A549 (cell line): ENCODE measurements around the gene BCAS3.

Source experiments
- CEBPB ChIP-seq, 2 experiments: fragments of >200 bp in 1 of 2; sonication (Bioruptor Twin) in 1 of 2; formaldehyde crosslinking in 1 of 2; IDR thresholded peaks; 2 replicates each; pipeline ENCODE4 v1.6.1; 2012 to 2016
- CTCF ChIP-seq: fragments of >200 bp; sonication (Bioruptor Twin); formaldehyde crosslinking; IDR thresholded peaks from 3 replicates; pipeline ENCODE4 v1.5.1; 2016
- ELK1 ChIP-seq: fragments of 150-350 bp; IDR thresholded peaks from 2 replicates; pipeline ENCODE4 v1.6.1; 2014; ENCODE audit warnings: low read depth, mild to moderate bottlenecking, low read length
- ESRRA ChIP-seq: fragments of 150-350 bp; IDR thresholded peaks from 2 replicates; pipeline ENCODE4 v1.6.1; 2014; ENCODE audit warnings: mild to moderate bottlenecking, low read length, borderline replicate concordance
- PBX3 ChIP-seq: IDR thresholded peaks from 2 replicates; pipeline ENCODE4 v1.6.1; 2012
- PHF8 ChIP-seq: fragments of 200-600 bp; sonication (generic); IDR thresholded peaks from 2 replicates; pipeline ENCODE4 v1.6.1; 2016; ENCODE audit warnings: low read depth, mild to moderate bottlenecking, antibody characterized with exemption, moderate library complexity, borderline replicate concordance
- RAD21 ChIP-seq, 2 experiments: fragments of >200 bp in 1 of 2; sonication (Bioruptor Twin) in 1 of 2; formaldehyde crosslinking in 1 of 2; IDR thresholded peaks in 1 of 2; conservative IDR thresholded peaks in 1 of 2; 2 replicates in 1 of 2; 3 replicates in 1 of 2; pipeline ENCODE4 v1.6.1; 2012 to 2018; ENCODE audit warnings: inconsistent platforms in 1 of 2
- RFX5 ChIP-seq: fragments of 450-650 bp; IDR thresholded peaks from 2 replicates; pipeline ENCODE4 v1.7.1; 2014; ENCODE audit warnings: antibody characterized with exemption, mild to moderate bottlenecking, moderate library complexity
- ZFP36 ChIP-seq: fragments of 450-650 bp; IDR thresholded peaks from 2 replicates; pipeline ENCODE4 v1.6.1; 2014; ENCODE audit warnings: borderline replicate concordance; ENCODE audit not compliant: partially characterized antibody
- TF ChIP-seq, protein P1 (sequence below): fragments of 450-650 bp; IDR thresholded peaks from 2 replicates; pipeline ENCODE4 v1.6.1; 2014; ENCODE audit warnings: antibody characterized with exemption

- TF ChIP-seq CTCF, result no peak
- TF ChIP-seq, protein P1, sequence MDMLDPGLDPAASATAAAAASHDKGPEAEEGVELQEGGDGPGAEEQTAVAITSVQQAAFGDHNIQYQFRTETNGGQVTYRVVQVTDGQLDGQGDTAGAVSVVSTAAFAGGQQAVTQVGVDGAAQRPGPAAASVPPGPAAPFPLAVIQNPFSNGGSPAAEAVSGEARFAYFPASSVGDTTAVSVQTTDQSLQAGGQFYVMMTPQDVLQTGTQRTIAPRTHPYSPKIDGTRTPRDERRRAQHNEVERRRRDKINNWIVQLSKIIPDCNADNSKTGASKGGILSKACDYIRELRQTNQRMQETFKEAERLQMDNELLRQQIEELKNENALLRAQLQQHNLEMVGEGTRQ, result no peak
- TF ChIP-seq PBX3, result no peak
- TF ChIP-seq ESRRA, result no peak
- TF ChIP-seq ZFP36, result no peak
- TF ChIP-seq RFX5, result no peak
- no peak for TF ChIP-seq CEBPB (IDR thresholded peaks at IDR 0.05)
- TF ChIP-seq RAD21 (conservative IDR thresholded peaks at IDR 0.05 in 1 of 2, IDR thresholded peaks at IDR 0.05 in 1 of 2), result no peak
- no peak for TF ChIP-seq ELK1
- no peak for TF ChIP-seq PHF8
Observed at GRCh38 chr17:61161615-61162134, 484.0 kb downstream of the BCAS3 start.
